ENCODE measurements around the gene RCOR3.
"Not testable (repeated sequence)": the region's sequence is repeated elsewhere in the genome, so short reads cannot be mapped to it uniquely, and the experiment has no call there.

RCOR3 gene

GRCh38 chr1:211343607-211344006, 84.4 kb downstream of the RCOR3 start:
- no peak for DNase-seq

- no peak for DNase-seq
These were observed 85.0 kb downstream of the RCOR3 start for GRCh38 chr1:211344152-211344618.

GRCh38 chr1:211345719-211346118, 86.6 kb downstream of the RCOR3 start:
- no peak for DNase-seq

- no peak for DNase-seq
These were observed 88.1 kb downstream of the RCOR3 start for GRCh38 chr1:211347077-211347844.

GRCh38 chr1:211348547-211348946, 89.4 kb downstream of the RCOR3 start:
- DNase-seq = no peak

GRCh38 chr1:211349741-211350140, 90.6 kb downstream of the RCOR3 start:
- DNase-seq = no peak

GRCh38 chr1:211352055-211352454, 92.9 kb downstream of the RCOR3 start:
- DNase-seq = not testable (repeated sequence)

- no peak for DNase-seq
These were observed 93.3 kb downstream of the RCOR3 start for GRCh38 chr1:211352465-211352864.

- DNase-seq = peak; percentile 37 to 48 (median 40)
These were observed 93.9 kb downstream of the RCOR3 start for GRCh38 chr1:211352985-211353515.

GRCh38 chr1:211353562-211354212, 94.5 kb downstream of the RCOR3 start:
- no peak for DNase-seq

- DNase-seq = no peak
These were observed 96.7 kb downstream of the RCOR3 start for GRCh38 chr1:211355873-211356272.

GRCh38 chr1:211356723-211357407, 97.7 kb downstream of the RCOR3 start:
- DNase-seq = no peak

GRCh38 chr1:211358685-211359084, 99.5 kb downstream of the RCOR3 start:
- DNase-seq = no peak

- DNase-seq = no peak
These were observed 100.7 kb downstream of the RCOR3 start for GRCh38 chr1:211359876-211360275.

GRCh38 chr1:211361202-211361601, 102.0 kb downstream of the RCOR3 start:
- no peak for DNase-seq

Measured in activated CD4-positive, CD25-positive, alpha-beta regulatory T cell (primary cell).